Stimulated activated CD8-positive, alpha-beta memory T cell treated with anti-CD3 and anti-CD28 coated beads, Interleukin-7, amount 100 ng/mL, for 48 hours (primary cell): Measurements from ENCODE around the gene ARPC5L.
"Not testable (repeated sequence)": the region's sequence is repeated elsewhere in the genome, so short reads cannot be mapped to it uniquely, and the experiment has no call there.

Experiments
- DNase-seq, 2 donors: peaks; one replicate each; pipeline ENCODE4 v3.0.0-alpha.2; 2020; ENCODE audit warnings: low read depth in 1 of 2; ENCODE audit errors: extremely low read depth in 1 of 2

ARPC5L gene

DNA sequence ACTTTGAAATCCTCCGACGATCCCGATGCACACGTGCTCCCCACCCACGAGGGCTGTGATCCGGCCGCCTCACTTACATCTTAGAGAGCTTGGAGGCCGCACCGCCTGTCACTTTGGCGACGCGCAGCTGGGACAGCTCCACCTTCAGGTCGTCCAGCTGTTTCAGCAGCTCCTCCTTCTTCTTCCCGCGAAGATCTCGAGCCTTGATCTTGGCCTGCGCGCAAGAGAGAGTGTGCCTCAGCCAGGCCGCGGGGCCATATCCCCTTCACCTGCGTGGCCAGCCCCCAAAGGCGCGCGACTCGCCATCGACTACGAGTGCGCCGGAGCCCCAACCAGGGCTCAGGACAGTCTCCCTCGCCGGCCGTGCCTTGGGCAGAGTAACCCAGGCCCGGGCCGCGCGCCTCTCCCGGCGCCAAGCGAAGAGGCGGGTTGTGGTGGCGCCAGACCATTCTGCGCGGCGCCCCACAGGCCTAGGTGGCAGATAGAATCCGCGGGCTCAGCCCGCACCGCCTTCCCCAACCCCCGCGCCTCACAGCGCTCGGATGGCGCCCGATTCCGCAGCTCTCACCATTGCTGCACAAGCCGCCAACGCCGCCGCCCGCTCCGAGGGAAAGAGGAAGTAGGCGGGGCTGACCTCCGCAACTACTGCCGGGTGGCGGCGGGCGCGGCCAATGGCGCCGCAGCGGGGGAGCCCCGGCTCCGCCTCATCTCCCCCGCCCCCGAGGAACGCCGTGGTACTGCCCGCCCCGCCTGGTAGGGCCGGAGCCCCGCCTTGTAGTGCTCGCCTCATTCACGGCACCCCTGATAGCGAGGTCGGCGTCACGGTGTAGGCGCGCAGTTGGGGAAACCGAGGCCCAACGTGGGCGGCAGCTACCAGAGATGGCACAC is at the start of gene ARPC5L, which contains the start of gene RPL35:
TSS of gene ARPC5L (plus strand) at position 789 of the 888 bp plus-strand sequence. CDS start 7,161 bp downstream, outside the sequence.
TSS of gene RPL35 (minus strand) at position 616 of the 888 bp plus-strand sequence. CDS start at position 571, 45 bp downstream.
- peak; percentile 93 for DNase-seq

- DNase-seq = no peak
Measured at GRCh38 chr9:124812441-124812876, 49.5 kb upstream of the ARPC5L start.

- DNase-seq = no peak
Measured at GRCh38 chr9:124813041-124813440, 48.9 kb upstream of the ARPC5L start.

DNA sequence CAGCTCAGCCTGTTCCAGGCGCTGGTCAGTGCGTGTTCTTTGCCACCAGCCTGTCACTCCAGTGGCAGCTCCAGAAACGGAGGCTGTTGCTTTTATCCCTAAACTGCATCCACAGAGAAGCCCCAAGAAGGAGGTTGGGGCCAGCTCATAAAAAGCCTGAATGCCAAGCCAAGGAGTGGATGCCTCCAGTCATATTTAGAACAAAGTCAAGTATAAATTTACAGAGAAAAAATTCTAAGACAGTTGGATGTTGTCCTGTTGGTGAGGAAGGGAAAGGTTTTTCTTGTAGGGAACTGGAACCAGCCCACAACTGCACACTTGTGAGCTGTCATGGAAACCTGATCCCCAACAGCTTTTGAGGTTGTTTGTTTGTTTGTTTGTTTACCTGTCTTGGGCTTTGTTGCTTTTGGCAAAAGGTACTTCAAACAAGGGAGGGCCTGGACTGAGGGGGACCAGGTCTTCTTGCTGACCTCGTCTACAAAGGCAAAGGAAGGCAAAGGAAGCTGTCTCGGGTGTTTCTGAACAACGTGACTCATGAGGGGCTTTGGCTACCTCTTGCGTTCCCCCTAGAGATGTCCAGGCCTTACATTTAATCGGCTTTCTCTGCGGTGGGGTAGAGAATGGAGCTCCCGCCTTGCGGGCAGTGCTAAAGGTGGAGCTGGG is 48.3 kb upstream of the ARPC5L start:
- DNase-seq = no peak

DNA sequence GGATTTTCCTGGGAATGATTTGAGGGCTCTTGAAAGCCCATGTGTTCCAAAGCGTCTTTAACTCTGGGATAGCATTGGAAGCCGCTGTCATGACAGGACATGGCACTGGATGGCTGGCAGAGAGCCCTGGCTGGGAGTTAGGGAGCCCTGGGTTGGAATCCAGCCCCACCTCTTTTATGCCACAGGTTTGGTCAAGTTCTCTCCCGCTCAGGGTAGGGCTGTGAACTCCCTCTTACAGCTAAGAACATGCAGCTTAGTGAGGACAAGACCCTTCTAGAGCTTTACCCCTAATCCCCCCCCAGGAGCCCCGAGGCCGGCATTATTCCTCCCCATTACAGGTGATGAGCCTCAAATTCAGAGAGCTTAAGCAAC is 47.8 kb upstream of the ARPC5L start:
- no peak for DNase-seq

- no peak for DNase-seq
Measured at GRCh38 chr9:124815601-124816000, 46.3 kb upstream of the ARPC5L start.

GRCh38 chr9:124818431-124819281 is 43.3 kb upstream of the ARPC5L start:
- peak; percentile 6 to 9 for DNase-seq

- DNase-seq = no peak
Measured at GRCh38 chr9:124820698-124821623, 41.0 kb upstream of the ARPC5L start.

GRCh38 chr9:124828489-124829333 is 33.2 kb upstream of the ARPC5L start:
- no peak for DNase-seq

GRCh38 chr9:124829334-124829669 is 32.6 kb upstream of the ARPC5L start:
- DNase-seq = no peak

GRCh38 chr9:124830593-124830992 is 31.3 kb upstream of the ARPC5L start:
- no peak for DNase-seq

DNA sequence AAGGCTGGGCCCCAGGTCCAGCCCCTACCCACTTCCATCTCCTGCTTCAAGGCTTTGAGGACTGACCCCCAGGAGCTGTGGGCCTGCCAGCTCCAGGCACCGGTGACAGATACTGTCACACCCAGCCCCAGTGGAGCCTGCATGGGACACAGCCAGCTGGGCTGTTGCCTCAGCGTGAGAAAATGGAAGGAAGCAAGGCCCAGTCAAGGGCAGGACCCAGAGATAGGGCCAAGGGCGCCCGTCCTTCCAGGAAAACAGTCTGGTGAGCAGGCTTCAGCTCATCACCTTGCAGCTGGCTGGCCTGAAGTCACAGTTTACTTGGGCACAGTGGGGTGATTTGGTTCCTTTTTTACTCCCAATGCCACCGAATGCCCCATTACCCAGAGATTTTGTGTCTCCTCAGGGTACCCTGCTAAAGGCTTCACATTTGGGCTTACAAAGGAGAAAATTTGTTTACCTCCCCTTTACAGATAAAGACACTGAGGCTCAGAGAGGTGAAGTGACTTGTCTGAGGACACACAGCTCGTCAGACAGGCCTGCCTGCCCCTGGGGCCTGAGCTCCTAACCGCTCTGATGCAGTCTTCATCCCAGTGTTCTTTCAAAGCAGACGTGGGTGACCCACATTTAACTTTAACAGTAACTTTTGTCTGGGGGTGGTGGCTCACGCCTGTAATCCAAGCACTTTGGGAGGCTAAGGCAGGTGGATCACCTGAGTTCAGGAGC is 30.1 kb upstream of the ARPC5L start:
- no peak for DNase-seq

GRCh38 chr9:124834591-124834990 is 27.3 kb upstream of the ARPC5L start:
- DNase-seq = no peak

DNA sequence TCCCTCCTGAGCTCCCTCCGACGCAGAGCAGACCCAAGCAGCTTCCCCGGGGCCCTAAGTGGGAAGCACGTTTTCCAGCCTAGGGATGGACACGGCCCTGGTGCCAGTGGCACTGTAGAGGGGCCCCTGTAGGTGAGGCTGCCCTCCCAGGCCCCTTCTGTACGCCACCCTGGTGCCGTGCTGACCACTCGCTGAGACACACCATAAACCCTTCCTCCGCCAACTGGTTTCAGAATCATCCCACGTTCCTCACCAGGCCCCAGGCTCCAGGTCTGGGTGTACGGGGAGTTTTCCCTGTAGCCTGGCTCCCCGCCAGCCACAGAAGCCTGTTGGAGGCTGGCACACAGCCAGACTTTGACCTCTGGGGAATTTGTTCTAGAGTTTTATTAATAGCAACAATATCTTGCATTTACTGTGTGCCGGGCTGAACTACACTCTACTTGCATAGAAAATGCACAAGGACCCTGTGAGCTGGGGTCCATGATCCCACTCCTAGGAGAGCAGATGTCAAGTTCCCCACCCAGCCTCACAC is 26.8 kb upstream of the ARPC5L start:
- DNase-seq = no peak

GRCh38 chr9:124838132-124838531 is 23.8 kb upstream of the ARPC5L start:
- DNase-seq = not testable (repeated sequence)

DNA sequence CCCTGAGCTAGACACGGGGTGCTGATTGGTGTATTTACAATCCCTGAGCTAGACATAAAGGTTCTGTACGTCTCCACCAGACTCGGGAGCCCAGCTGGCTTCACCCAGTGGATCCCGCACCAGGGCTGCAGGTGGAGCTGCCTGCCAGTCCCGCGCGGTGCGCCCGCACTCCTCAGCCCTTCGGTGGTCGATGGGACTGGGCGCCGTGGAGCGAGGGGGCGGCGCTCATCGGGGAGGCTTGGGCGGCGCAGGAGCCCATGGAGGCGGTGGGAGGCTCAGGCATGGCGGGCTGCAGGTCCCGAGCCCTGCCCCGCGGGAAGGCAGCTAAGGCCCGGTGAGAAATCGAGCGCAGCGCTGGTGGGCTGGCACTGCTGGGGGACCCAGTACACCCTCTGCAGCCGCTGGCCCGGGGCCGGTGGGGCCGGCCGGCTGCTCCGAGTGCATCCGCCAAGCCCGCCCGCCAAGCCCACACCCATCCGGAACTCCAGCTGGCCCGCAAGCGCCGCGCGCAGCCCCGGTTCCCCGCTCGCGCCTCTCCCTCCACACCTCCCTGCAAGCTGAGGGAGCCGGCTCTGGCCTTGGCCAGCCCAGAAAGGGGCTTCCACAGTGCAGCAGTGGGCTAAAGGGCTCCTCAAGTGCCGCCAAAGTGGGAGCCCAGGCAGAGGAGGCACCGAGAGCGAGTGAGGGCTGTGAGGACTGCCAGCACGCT is 23.2 kb upstream of the ARPC5L start:
- not testable (repeated sequence) for DNase-seq

DNA sequence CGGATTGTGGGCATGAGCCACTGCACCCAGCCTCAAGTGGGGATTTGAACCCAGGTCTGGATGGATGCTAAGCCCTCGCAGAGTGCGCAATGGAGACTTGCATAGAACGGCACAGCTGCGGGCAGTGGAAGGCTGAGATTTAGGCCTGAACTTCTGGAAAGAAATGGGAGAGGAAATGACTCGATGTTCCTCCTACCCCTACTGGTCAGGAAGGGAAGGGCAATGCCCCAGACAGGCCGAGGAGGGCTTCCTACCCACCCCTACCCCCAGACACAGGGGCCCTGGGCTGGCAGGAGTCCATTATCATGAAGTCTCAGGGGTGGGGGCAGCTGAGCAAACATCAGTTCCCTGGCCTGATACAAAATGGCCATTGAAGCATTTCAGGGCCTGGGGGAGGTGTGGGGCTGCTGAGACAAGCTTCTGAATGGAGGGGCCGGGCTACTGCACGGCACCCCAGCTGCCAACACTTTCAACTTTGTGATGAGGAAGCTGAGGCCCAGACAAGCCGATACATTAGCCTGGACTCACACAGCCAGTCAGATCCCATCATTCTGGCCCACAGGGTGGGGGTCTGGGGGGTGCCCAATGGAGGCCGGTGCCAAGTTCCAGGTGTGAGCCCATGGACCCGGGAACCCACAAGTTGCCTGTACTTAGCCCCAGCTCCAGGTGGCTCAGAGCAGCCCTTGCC is 22.2 kb upstream of the ARPC5L start:
- DNase-seq = no peak
